HG03139 (cell line): Measurements from ENCODE around the gene SLC38A2.

Experiments
- ATAC-seq: cut with Tn5 transposase; IDR thresholded peaks from one replicate; pipeline ENCODE4 v1.9.1; 2021; ENCODE audit not compliant: unreplicated experiment

SLC38A2 gene

DNA sequence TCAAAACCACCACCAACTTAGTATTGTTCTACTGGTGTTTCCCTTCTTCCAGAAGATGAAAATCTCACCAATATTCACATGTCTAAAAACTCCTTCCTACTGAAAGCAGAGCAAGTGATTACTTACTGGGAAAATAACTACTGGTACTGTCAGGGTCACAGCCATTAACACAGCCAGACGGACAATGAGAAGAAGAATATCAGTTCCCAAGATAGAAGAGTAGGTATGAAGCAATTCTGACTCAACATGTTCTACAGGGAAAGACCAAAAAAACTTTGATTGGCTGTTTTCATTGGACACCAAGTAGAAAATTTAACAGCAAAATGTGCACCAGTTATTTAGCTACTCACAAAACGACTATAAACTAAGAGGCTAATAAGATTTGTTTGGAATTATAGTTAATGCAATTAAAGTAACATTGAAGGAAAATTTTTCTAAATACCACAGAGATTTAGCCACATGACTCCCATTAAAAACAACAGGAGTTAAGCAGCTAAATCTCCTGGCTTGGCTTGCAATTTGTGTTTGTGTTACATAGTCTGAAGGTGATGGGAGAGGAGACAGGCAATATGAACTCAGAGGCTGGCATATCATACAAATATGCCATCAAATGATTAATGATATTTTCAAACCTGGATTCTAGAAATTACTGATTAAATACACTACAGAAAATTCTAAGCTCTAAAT lies 9.5 kb downstream of the SLC38A2 start:
- ATAC-seq: no peak

DNA sequence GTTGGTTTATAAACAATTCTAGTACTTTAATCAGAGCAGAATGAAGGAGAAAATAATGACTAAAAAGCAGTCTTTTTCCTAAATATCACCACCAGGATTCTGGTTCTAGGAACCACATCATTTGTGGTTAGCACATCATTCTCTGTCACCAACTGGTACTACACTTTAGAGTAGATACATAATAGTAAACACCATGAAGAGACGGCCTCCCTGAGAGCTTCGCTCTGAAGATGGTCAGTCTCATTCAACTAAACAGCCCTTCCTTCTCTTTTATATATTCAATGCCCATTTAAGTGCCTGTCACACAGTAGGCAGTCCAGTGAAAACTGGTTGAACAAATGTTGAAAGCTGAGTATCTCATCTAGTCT lies 10.9 kb downstream of the SLC38A2 start:
- no peak for ATAC-seq

DNA sequence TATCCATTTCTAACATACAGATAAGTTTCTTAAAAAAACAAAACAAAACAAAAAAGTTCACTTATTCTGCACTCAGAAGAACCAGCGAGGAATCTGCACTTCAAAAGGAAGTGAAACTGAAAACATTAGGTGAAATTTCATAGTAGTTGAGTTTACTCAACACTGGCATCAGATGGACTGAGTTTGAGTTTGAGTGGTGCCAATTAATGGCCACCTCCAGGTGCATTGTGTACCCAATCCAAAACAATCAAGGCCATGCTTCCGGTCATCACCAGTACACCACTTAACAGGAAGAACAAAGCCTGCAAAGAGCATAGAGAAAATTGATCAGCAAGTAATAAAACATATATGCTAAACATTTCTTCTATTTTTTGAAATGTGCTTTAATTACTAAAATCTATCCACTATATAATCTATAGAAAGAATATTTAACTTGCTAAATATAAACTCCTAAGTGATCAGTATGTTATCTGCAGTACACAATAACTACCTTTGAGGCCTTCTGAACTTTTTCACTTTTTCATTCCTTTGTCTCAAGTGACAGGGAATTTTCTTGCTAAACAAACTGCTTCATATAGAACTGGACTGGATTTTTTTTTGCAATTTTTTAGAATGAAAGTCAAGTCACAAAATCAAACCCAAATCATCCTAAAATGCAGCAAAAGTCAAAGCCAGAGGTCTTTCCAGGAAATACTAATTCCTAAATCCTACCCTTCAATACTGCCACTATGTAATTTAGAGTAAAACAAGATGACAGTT lies 11.5 kb downstream of the SLC38A2 start:
- ATAC-seq: no peak

DNA sequence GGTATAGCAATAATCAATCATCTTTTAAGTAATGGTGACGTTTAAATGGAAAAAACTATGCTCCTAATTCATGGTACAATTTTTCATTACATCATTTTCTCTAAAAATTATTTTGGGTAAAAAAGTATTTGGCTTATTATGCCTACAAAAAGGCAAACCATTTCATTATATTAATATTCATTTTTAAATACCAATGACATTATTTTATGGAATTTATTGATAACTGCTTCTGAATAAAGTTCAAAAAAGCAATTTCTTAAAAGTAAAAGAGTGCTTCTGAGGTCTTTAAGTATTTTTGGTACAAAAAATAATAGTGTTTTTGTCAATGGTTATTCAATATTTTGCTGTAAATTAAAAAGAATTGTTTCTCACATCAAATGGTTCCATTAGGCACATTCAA lies 12.2 kb downstream of the SLC38A2 start:
- no peak for ATAC-seq

DNA sequence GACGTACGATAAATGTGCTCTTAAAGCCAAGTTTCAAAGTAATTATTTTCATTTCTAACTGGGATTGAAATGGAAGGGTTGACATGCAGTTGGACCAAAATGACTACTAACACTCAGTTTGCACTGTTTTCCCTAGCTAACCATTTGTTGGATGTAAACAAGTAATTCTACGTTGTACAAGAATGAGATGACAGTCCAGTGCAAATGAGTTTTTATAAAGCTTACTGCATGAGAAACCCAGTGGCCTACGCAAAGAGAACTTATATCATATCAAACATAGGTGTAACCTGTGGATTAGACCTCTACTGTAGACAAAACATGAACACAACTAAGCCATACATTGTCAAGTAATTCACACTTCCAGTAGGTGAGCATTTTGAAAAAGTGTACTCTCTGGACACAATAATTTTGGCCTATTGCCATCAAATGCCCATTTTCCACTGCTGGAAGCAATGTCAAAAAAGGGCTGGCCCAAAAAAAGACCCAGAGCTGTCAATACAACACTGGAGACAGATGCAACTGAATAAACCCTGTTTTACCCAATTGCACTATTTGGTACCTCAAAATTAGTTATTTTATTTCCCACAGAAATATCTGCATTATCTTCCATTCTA lies 12.8 kb downstream of the SLC38A2 start:
- no peak for ATAC-seq

DNA sequence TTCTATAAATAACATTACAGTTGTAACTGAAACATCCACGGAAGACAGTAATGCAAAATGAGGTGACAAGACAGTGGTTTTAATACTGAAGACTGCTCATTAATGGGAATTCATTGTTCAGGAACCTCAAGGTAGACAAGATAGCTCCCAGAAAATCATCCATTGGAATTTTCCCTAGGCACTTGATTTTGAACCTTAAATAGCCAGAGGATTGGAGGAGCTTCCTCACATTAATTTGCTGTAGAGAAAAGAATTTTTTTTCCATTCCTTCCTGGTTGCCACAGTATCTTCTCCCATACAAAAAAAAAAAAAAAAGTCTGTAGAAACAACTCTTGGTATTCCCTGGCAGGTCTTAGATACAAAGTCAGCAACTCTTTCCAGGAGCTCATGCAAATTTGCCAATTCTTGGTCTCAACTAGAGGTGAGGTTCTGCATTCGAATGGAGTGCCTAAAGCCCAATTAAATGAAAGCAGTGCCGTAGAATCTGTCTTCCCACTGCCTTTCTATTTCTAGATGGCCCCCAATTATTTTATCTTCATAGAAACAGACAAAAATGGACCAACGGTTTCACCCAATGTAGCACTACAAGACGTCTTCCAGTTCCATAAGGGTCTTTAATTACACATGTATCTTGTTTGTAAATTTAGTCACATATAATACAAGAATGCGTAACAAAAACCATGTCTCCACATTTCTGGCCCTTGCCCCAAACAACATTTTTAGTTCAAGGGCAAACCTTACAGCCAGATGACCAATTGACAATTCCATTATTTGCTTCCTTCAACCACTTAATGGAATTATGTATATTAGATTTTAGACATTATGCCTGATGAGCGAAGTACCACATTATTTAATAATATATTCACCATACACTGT lies 13.5 kb downstream of the SLC38A2 start:
- no peak for ATAC-seq

DNA sequence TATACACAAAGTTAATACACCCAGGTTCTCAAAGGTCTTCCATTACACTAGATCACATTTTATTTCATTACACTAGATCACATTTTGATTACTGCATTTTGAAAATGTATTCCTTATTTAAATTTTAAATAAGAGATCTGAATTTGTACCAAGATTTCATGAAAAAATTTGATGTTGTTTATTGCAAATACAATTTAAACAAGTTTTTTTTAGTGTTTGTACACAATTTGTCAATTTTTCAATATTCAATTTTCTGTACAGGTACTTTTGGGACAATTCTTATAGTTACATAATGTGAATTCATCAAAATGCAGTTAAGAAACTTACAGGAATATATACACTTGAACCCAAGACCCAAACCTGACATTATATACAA lies 14.3 kb downstream of the SLC38A2 start:
- ATAC-seq: no peak

DNA sequence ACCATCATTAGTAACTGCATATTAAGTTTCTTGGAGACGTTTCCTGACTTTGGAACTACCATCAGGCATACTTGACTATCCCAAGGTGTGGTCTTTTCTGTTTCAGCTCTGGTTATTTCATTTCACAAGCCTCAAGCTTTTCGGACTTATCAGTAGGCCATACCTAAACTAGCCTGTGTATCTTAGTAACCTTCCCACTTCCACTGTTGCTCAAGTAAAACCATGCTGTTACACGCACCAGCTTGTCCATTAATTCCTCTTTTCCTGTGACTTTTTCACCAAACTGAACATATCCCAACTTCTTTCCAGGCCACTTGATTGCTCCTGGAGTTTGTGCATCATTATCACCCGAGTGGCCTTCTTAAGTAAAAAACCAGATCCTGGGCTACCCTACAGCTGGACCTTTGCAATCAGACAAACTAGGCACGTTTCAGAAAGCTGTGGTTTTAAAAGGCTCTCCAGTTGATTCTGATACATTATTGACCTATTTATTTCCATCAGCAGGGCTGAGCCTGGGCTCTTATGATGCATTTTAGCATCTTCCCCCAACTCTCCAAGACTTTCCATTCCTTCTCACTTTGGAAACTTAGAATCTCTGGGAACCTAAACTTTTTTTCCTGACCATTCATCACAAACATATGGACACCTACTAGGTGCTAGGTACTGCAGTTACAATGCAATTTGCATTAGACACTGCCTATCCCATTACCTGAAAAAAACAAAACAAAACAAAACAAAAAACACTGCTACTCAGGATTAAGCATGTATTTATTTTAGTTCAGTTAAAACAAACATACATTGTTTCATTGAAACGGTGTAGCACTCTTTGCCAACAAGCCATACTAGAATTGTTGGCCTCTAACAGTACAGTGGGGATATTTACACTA lies 14.9 kb downstream of the SLC38A2 start:
- no peak for ATAC-seq

DNA sequence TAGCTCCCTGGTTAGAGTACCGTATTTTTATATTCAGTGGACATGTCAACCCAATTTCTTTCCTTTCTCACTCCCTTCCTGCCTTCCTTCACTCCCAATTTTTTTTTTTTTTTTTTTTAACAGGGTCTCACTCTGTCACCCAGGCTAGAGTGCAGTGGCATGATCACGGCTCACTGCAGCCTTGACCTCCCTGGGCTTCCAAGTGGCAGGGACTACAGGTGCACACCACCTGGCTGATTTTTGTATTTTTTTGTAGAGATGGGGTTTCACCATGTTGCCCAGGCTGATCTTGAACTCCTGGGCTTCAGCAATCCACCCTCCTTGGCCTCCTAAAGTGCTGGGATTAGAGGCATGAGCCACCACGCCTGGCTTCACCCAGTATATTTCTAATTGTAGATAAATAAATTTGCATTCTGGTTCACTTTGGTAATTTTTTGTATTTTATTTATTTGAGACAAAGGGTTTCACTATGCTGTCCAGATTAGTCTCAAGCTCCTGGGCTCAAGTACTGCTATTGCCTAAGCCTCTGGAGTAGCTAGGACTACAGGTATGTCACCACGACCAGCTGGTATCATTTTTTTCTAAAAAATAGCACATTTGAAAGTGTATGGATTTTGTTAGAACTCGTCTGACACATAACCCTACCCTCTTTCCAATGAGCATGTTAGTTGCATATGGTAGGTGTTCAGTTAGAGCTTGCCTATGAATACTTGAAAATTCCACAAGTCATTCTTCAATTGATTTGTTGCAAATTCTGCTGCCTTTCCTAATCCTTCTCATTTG lies 15.7 kb downstream of the SLC38A2 start:
- no peak for ATAC-seq

DNA sequence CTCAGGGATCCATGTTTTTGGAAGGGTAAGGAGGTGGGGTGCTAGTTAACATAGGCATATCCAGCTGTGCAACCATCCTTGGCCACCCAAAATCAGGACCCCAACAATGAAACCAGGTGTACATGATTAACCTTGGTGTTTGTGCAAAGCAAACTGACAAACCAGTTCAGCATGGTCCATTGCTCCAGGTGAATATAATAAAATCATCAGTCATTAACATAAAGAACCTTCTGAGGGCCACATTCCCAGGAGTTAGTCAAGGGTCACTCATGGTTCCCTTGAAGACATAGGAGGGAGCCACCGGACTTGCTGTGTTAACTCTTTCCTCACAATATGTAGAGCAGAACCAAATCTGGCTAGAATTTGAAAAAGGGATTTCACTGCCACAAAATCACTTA lies 17.8 kb downstream of the SLC38A2 start:
- ATAC-seq: no peak

DNA sequence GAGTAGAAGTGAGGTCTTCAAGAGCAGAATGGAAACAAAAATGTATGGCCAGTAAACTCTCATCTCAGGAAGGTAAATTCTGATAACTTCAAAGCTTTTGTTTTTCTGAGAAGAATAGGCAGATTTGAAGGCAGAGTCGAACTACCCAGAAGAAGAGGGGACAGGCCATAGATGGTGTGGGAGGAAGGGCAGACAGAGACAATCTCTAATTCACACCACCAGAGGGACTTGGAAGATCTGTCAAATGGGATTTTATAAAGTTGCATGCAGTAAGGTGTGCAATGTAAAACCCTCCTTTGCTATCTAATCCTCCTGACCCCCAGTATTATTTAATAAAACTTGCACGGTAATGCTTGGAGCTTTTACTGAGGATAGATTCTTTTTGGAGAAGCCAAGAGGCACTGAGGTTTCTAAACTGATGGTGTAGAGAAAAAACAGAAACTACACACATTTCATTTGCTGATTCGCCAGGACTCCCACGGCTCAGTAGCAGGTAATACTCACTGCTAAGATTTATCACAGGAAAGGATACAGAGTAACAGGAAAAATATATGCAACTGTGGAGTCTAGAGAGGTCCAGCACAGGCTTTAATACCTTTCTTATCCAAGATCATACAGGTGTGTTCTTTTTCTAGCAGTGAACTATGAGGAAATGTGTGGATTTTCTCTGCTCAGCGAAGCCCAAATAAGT lies 18.3 kb downstream of the SLC38A2 start:
- no peak for ATAC-seq

DNA sequence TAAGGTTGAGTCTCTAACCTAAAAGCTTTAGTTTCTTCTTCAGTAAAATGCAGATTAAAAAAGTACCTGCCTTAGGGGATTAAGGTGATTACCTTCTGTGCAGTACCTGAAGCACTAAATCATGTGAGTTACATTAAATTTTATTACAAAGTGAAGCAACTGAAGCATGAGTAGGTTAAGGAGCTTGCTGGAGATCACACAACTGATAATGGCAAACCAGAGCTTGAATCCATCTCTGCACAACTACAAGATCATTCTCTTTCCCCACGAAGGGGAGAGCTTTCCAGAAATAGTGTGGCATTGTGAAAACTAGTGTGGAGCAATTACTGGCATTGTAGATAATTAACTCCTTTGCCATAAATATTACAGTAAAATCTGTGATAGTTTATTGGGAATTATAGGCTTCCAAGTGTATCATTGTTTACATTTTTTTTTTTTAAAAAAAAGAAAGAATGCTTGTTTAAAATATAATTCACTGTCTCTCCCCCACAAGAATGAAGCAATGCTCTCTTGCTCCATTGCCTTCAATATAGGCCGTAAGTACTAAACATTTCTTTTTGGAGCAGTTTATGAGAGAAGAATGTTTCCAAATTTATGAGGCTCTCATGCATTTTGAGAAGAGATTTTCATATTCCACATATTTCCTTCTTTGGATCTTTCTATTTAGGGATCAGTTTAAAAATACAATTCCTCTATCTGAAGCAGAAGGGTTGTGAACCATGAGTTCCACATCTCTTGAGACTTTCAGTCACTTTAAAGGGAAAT lies 20.5 kb downstream of the SLC38A2 start:
- ATAC-seq: no peak

DNA sequence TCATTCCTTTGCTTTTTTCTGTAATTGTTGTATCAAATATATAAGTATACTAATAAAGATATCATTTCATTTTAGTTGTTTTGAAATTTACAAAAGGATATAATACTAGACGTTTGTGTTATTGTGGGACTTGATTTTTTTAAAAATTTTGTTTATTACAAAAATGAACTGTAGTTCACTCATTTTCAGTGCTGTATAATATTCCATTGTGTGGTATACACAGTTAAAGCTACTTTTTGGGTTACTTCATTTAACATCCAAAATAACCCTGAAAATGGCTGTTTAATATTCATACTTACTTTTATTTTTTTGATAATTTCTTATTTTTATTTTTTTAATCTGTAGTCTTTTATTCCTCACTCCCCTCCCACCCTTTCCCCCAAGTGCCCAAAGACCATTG lies 21.4 kb downstream of the SLC38A2 start:
- ATAC-seq: no peak

DNA sequence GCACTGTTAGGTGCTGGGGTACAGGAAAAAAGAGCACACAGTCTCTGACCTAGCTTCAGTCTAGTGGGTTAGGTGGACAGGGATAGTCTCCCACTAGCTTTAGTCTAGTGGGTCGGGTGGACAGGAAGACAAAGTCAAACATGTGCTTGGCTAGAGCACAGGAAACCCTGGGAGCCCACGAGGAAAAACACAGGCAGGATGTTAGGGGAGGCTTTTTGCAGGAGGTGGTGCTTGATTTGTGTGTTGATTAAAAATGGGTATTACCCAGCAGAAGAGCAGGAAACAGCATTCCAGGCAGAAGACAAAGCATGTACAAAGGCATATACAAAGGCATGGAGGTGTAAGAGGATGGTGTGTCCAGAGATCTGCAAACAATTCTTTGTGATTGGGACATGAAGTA lies 23.3 kb downstream of the SLC38A2 start:
- no peak for ATAC-seq

DNA sequence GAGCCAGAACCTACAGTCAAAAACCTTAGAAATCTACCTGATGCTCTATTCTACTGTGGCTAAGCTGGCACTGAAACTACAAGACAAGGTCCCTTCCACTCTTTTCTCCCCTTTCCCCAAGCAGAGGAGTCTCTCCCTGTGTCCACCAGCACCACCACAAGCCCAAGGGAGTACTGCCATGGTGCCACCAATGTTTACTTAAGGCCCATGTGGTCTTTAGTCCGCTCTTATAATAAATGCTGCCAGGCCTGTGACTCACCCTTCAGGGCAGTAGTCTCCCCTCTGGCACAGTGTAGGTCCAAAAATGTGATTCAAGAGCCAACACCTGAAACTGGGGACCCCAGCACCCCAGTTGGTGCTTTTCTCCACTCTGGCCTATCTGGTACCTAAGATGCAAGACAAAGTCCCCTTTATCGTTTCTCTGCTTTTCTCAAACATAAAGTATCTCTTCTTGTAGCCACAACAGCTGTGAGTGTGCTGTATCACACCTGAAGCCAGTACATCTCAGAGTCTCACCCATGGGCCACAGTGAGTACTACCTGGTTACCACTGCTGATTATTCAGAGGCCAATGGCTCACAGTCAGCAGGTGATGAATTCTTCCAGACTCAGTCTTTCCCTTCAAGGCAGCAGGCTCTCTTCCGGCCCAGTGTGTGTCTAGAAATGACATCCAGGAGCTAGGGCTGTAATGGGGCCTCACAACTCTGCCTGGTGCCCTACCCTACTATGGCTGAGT lies 29.3 kb downstream of the SLC38A2 start:
- no peak for ATAC-seq

DNA sequence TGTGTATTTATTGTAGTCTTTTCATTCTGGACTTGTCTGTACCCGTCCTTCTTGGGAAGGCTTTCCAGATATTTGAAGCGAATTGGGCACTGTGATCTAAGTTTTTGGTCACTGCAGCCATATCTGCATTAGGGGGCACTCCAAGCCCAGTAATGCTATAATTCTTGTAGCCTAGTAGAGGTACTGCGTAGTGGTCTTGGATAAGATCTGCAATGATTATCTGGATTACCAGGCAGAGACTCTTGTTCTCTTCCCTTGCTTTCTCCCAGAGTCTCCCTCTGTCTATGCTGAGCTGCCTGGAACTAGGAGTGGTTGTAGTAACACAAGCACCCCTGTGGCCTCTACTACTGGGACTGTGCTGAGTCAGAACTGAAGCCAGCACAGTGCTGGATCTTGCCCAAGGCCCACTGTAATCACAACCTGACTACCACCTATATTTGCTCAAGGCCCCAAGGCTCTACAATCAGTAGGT lies 30.0 kb downstream of the SLC38A2 start:
- no peak for ATAC-seq

DNA sequence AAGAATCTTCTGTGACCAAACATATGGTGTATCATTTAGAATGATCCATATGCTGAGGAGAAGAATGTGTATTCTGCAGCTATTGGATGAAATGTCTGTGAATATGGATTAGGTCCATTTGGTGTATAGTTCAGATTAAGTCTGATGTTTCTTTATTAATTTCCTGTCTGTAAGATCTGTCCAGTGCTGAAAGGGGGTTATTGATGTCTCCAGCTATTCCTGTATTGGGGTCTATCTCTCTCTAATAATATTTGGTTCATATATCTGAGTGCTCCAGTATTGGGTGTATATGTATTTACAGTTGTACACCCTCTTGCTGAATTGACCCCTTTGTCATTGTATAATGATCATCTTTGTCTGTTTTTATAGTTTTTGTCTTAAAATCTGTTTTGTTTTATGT lies 33.5 kb downstream of the SLC38A2 start:
- ATAC-seq: no peak

DNA sequence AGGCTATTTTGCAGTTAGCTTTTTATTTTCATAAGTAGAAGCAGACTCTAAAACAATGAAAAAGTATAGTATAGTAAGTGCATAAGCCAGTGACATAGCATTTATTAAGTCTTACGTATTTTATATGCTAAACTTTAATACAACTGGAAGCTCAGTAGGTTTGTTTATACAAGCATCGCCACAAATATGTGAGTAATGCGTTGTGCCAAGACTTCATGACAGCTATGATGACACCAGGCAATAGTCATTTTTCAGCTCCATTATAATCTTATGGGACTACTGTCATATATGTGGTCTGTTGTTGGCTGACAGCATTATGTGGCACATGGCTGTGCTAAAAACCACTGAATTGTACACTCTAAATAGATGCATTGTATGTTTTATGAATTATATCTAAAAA lies 40.3 kb downstream of the SLC38A2 start:
- no peak for ATAC-seq
